Liver (tissue), 3 donors: ENCODE measurements around the gene IFIT1.
A peak's percentile ranks its signal among the peaks of the same experiment; 100 is the strongest.

Source experiments
- EGR1 ChIP-seq, 2 donors: IDR thresholded peaks; 2 replicates each; pipeline ENCODE4 v1.6.1; 2016 to 2018; ENCODE audit warnings: antibody characterized with exemption in 2 of 2, low read depth in 2 of 2
- GABPA ChIP-seq, 2 donors: IDR thresholded peaks in 1 of 2; conservative IDR thresholded peaks in 1 of 2; 2 replicates each; pipeline ENCODE4 v1.6.1; 2016; ENCODE audit warnings: antibody characterized with exemption in 2 of 2, mild to moderate bottlenecking in 1 of 2, moderate library complexity in 1 of 2
- HNF4A ChIP-seq, 2 donors: conservative IDR thresholded peaks; 2 replicates each; pipeline ENCODE4 v1.6.1; 2016; ENCODE audit warnings: antibody characterized with exemption in 2 of 2, mild to moderate bottlenecking in 2 of 2
- JUND ChIP-seq, 2 donors: IDR thresholded peaks; 2 replicates each; pipeline ENCODE4 v1.6.1; 2016; ENCODE audit warnings: antibody characterized with exemption in 2 of 2
- RAD21 ChIP-seq, 2 donors: IDR thresholded peaks; 2 replicates each; pipeline ENCODE4 v1.6.1; 2016; ENCODE audit warnings: antibody characterized with exemption in 2 of 2, mild to moderate bottlenecking in 2 of 2
- RXRA ChIP-seq, 2 donors: IDR thresholded peaks; 2 replicates each; pipeline ENCODE4 v1.6.1; 2017 to 2018; ENCODE audit warnings: antibody characterized with exemption in 2 of 2, mild to moderate bottlenecking in 1 of 2
- SP1 ChIP-seq: IDR thresholded peaks from 2 replicates; pipeline ENCODE4 v1.6.1; 2018; ENCODE audit warnings: antibody characterized with exemption, mild to moderate bottlenecking
- TAF1 ChIP-seq: conservative IDR thresholded peaks from 2 replicates; pipeline ENCODE4 v1.6.1; 2016; ENCODE audit warnings: antibody characterized with exemption, mild to moderate bottlenecking
- TF ChIP-seq, protein P1 (sequence below): fragments of 150-350 bp; IDR thresholded peaks from 2 replicates; pipeline ENCODE4 v1.5.1; 2017; ENCODE audit warnings: improper control_type of control experiment, low read depth, low read length; ENCODE audit not compliant: missing input control
- TF ChIP-seq, protein P2 (sequence below): IDR thresholded peaks from 2 replicates; pipeline ENCODE4 v1.6.1; 2016; ENCODE audit warnings: antibody characterized with exemption
- TF ChIP-seq, protein P3 (sequence below): IDR thresholded peaks from 2 replicates; pipeline ENCODE4 v1.6.1; 2016; ENCODE audit warnings: antibody characterized with exemption
- donor health status: healthy.
- donor health status: healthy.

DNA sequence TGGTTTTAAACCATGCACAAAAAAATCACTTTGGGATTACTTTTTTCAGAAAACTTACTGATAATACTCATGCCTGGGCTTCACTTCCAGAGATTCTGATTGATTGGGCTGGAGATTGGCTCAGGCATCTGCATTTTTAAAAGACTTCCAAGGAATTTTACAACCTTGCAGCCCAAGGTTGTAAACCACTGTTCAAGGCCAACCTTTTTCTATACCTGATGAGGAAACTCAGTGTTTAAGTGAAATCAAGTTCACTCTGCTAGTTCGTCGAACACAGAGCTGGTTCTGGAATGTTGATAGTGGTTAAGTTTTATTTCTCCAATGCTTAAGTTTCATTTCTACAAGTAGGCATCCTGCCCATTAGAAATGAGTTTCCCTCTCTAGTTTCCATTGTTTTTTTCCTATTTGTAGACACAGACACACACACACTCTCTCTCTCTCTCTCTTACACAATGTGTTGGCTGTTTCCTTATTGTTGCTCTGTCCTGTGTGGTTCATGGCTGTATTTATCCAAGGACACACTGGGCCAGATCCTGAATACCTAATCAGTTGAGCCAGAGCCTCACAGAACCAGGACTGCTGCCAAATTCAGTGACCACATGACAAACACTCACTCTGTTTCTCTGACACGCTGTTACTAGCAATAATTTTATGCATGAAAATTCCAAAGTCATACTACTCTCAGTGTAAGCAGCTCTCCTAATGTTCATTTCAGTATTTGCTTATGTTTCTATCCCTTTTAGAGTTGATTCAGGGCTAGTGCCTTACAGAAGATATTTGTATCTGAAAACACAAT, 18.3 kb upstream of the IFIT1 start:
- TF ChIP-seq, protein P1, sequence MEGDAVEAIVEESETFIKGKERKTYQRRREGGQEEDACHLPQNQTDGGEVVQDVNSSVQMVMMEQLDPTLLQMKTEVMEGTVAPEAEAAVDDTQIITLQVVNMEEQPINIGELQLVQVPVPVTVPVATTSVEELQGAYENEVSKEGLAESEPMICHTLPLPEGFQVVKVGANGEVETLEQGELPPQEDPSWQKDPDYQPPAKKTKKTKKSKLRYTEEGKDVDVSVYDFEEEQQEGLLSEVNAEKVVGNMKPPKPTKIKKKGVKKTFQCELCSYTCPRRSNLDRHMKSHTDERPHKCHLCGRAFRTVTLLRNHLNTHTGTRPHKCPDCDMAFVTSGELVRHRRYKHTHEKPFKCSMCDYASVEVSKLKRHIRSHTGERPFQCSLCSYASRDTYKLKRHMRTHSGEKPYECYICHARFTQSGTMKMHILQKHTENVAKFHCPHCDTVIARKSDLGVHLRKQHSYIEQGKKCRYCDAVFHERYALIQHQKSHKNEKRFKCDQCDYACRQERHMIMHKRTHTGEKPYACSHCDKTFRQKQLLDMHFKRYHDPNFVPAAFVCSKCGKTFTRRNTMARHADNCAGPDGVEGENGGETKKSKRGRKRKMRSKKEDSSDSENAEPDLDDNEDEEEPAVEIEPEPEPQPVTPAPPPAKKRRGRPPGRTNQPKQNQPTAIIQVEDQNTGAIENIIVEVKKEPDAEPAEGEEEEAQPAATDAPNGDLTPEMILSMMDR = no peak
- TF ChIP-seq RAD21 (IDR thresholded peaks at IDR 0.05) (peak; percentile 60 to 74), EGR1 (IDR thresholded peaks at IDR 0.05; ENCODE audit: low read depth in 2 of 2) (peak; percentile 75 to 84), TAF1 (no peak), JUND (IDR thresholded peaks at IDR 0.05) (peak in 1 of 2 donors; percentile 87), GABPA (IDR thresholded peaks at IDR 0.05 in 1 of 2, conservative IDR thresholded peaks at IDR 0.05 in 1 of 2) (peak in 1 of 2 donors; percentile 39), SP1 (peak; percentile 98), RXRA (IDR thresholded peaks at IDR 0.05) (peak; percentile 96 to 98), HNF4A (conservative IDR thresholded peaks at IDR 0.05) (peak; percentile 81 to 85)
- TF ChIP-seq, protein P2, sequence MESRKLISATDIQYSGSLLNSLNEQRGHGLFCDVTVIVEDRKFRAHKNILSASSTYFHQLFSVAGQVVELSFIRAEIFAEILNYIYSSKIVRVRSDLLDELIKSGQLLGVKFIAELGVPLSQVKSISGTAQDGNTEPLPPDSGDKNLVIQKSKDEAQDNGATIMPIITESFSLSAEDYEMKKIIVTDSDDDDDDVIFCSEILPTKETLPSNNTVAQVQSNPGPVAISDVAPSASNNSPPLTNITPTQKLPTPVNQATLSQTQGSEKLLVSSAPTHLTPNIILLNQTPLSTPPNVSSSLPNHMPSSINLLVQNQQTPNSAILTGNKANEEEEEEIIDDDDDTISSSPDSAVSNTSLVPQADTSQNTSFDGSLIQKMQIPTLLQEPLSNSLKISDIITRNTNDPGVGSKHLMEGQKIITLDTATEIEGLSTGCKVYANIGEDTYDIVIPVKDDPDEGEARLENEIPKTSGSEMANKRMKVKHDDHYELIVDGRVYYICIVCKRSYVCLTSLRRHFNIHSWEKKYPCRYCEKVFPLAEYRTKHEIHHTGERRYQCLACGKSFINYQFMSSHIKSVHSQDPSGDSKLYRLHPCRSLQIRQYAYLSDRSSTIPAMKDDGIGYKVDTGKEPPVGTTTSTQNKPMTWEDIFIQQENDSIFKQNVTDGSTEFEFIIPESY = peak; percentile 89
- TF ChIP-seq, protein P3, sequence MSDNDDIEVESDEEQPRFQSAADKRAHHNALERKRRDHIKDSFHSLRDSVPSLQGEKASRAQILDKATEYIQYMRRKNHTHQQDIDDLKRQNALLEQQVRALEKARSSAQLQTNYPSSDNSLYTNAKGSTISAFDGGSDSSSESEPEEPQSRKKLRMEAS = peak; percentile 96
